Dendritic cell treated with granulocyte-macrophage colony-stimulating factor and Interleukin-4, amounts not matched to agents 40 ng/mL and 50 ng/mL, for 4 days (primary cell): ENCODE results near the gene SHC1.

ENCODE experiments used
- H3K27ac Mint-ChIP-seq: one replicate; pipeline ENCODE4 v1.8.0; 2022; ENCODE audit warnings: mild to moderate bottlenecking, mixed read lengths
- H3K27me3 Mint-ChIP-seq: one replicate; pipeline ENCODE4 v1.8.0; 2022; ENCODE audit warnings: mild to moderate bottlenecking, mixed read lengths
- H3K36me3 Mint-ChIP-seq: one replicate; pipeline ENCODE4 v1.8.0; 2022; ENCODE audit warnings: low read depth, mixed read lengths
- H3K4me1 Mint-ChIP-seq: one replicate; pipeline ENCODE4 v1.8.0; 2022; ENCODE audit warnings: low read depth, mixed read lengths
- H3K4me3 Mint-ChIP-seq: one replicate; pipeline ENCODE4 v1.8.0; 2022; ENCODE audit warnings: mild to moderate bottlenecking, moderate library complexity, mixed read lengths
- H3K9me3 Mint-ChIP-seq: one replicate; pipeline ENCODE4 v1.8.0; 2022; ENCODE audit warnings: mixed read lengths
- intact Hi-C: fragments of 100-400 bp; cut with micrococcal nuclease; formaldehyde crosslinking; loops from one replicate; pipeline ENCODE4 v1.15.0; 2022

Gene SHC1

DNA sequence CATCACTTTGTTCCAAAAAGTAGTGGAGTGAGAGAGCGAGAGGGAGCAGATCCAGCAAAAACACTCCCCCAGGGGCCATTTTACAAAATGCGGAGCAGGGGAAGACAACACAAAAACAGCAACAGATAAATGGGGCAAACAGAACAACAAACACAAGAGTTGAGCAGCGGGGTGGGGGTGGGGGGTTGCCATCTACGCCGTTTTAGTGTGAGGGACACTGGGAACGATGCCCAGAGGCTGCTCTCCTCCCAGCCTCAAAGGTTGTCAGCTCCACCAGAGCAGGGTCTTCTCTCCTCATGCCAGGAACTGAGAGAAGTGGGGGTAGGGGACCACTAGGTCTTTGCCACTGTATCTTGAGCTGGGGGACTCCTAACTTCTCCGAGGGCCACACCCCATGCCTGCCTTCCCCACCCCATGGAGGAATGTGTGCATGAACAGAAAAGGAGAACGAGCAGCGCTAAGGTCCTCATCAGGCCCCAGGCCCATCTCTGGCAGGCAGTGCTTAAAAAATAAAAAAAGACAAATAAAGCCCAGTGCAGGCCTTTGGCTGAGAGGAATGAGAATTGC is 13.4 kb downstream of the SHC1 start:
- Mint-ChIP-seq H3K27ac (no peak overlapping the region), H3K9me3 (no peaks in the 10 kb centered on the region), H3K4me1 (peaks cover 81% of the 10 kb centered on the region), H3K36me3 (peaks cover 44% of the 10 kb centered on the region), H3K4me3 (no peak overlapping the region), H3K27me3 (no peaks in the 10 kb centered on the region)
- intact Hi-C loops = no loop called here

DNA sequence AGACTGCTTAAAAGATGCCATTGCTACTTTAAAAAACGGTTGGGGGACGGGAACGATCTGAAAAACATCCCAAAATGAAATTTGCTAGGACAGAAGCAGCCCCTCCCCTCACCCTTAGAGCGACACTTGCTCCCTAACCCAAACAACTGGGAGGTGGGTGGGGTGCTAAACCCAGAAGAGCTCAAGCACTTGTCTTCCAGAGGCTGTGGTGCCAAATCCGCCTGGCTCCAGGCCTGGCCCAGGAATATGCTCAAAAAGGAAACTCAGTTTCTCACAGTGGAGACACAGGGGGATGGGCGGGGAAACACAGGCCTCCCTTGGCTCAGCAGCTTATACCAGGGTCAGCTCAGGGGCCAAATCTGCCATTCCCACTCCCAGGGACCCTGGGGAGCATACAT is 14.0 kb downstream of the SHC1 start:
- peaks cover 48% of the 10 kb centered on the region for H3K36me3 Mint-ChIP-seq
- H3K9me3 Mint-ChIP-seq = no peaks in the 10 kb centered on the region
- peaks cover 86% of the 10 kb centered on the region for H3K4me1 Mint-ChIP-seq
- peak overlapping the region; percentile 92 for H3K27ac Mint-ChIP-seq
- intact Hi-C loops = no loop called here
- peak overlapping the region; percentile 96 for H3K4me3 Mint-ChIP-seq
- H3K27me3 Mint-ChIP-seq = no peaks in the 10 kb centered on the region

DNA sequence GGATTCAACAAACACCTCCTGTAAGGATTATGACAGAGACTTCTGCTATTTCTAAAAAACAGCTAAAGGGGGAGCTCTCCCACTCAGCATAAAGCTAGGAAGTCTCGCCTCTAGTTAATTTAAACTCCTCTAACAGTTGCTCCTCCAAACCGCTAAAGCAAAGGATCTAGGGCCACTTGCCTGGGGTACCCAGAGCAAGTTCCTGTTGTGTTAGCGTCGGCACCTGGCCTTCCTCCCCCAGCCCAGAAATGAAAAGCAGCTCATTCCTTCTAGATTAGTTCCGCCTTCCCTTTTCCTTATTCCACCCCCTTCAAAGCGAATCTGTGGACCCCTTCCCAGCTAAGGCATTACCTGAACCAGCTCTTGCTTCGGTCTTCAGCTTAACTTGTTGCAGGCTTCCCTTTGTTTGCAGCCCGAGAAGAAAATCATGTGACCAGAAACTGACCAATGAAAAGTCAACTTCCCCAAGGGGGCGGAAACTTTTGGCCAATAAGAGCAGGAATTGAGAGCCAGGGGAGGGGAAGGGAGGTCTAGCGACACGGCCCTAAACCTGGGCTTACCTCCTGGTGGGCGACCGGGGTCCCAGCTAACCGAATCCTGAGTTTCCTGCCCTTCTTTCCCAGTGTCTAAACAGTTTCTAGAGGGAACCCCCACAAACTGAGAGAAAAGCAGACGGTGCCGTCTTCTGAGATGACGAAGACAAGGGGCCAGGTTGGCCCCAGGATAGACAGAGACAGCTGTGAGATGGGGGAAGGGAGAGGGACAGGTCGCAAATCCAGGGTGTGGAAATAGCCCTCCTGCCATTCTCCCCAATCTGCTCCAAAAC is 14.6 kb downstream of the SHC1 start, which contains the start of gene PBXIP1:
Gene PBXIP1, minus strand, starts transcription at position 382 of the 826 bp plus-strand sequence. CDS start 2,378 bp downstream, outside the sequence.
- H3K27me3 Mint-ChIP-seq = no peaks in the 10 kb centered on the region
- peak within 1 kb of the TSS; percentile 92 for H3K27ac Mint-ChIP-seq
- H3K4me3 Mint-ChIP-seq = peak within 1 kb of the TSS; percentile 96
- H3K4me1 Mint-ChIP-seq = peaks cover 85% of the 10 kb centered on the region
- no peaks in the 10 kb centered on the region for H3K9me3 Mint-ChIP-seq
- H3K36me3 Mint-ChIP-seq = peaks cover 54% of the 10 kb centered on the region
- intact Hi-C loops = no loop called here

- peaks cover 78% of the 10 kb centered on the region for H3K4me1 Mint-ChIP-seq
- peaks cover 61% of the 10 kb centered on the region for H3K36me3 Mint-ChIP-seq
- H3K4me3 Mint-ChIP-seq = peak overlapping the region; percentile 96
- no peaks in the 10 kb centered on the region for H3K27me3 Mint-ChIP-seq
- peak overlapping the region; percentile 92 for H3K27ac Mint-ChIP-seq
- intact Hi-C loops = no loop called here
- no peaks in the 10 kb centered on the region for H3K9me3 Mint-ChIP-seq
These were observed 15.4 kb downstream of the SHC1 start for GRCh38 chr1:154955039-154955717.

DNA sequence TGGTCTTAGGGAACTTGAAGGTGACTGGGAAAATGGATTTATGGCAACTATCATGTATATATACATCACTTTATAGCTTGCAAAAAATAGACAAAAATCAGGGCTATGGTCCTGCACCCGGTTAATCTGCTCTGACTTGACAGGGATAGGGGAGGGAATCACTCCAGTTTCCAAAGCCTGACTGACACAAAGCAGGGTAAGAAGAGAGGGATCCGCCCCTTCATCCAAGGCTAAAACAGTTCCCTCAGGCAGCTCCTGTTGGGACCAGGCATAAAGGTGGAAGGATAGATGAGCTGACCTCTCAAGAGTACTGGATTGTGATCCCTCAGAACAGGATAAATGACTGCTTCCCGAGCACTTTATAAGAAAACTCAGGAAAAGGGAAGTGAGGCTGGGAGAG is 16.0 kb downstream of the SHC1 start:
- H3K4me1 Mint-ChIP-seq = peaks cover 74% of the 10 kb centered on the region
- H3K4me3 Mint-ChIP-seq = no peak overlapping the region
- peaks cover 58% of the 10 kb centered on the region for H3K36me3 Mint-ChIP-seq
- H3K9me3 Mint-ChIP-seq = no peaks in the 10 kb centered on the region
- no peak overlapping the region for H3K27ac Mint-ChIP-seq
- intact Hi-C loops = no loop called here
- H3K27me3 Mint-ChIP-seq = no peaks in the 10 kb centered on the region

GRCh38 chr1:154953611-154954038 is 16.9 kb downstream of the SHC1 start:
- intact Hi-C loops = no loop called here
- Mint-ChIP-seq H3K27ac (no peak overlapping the region), H3K27me3 (no peaks in the 10 kb centered on the region), H3K9me3 (no peaks in the 10 kb centered on the region), H3K36me3 (peaks cover 58% of the 10 kb centered on the region), H3K4me3 (no peak overlapping the region), H3K4me1 (peaks cover 68% of the 10 kb centered on the region)

GRCh38 chr1:154952664-154953063 is 17.9 kb downstream of the SHC1 start:
- Mint-ChIP-seq H3K4me3 (no peak overlapping the region), H3K27me3 (no peaks in the 10 kb centered on the region), H3K4me1 (peaks cover 63% of the 10 kb centered on the region), H3K9me3 (no peaks in the 10 kb centered on the region), H3K27ac (peak overlapping the region; percentile 72), H3K36me3 (peaks cover 61% of the 10 kb centered on the region)
- intact Hi-C loops = no loop called here

GRCh38 chr1:154951901-154952657 is 18.5 kb downstream of the SHC1 start:
- Mint-ChIP-seq H3K27ac (peak overlapping the region; percentile 72), H3K36me3 (peaks cover 67% of the 10 kb centered on the region), H3K9me3 (no peaks in the 10 kb centered on the region), H3K4me3 (no peak overlapping the region), H3K4me1 (peaks cover 59% of the 10 kb centered on the region), H3K27me3 (no peaks in the 10 kb centered on the region)
- intact Hi-C loops = no loop called here

DNA sequence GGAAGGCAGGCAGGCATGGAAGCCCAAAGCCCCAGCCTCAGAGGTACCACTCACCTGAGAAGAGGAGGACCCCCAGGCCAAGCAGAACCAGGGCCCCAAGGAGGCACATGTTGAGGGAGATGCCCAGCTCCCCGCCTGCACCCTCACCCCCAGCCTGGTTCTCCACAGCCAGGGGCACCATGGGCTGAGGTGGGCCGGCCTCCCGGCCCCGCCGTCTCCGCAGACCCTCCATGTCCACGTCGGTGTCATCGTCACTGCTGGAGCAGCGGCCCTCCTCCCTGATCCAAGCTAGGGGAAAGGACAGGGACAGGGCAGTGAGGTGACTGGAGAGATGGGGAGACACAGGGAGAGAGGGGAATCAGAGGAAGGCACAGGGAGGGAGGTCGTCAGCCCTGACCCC is 22.5 kb downstream of the SHC1 start:
- intact Hi-C loops = no loop called here
- H3K4me3 Mint-ChIP-seq = no peak overlapping the region
- H3K27me3 Mint-ChIP-seq = no peaks in the 10 kb centered on the region
- H3K9me3 Mint-ChIP-seq = no peaks in the 10 kb centered on the region
- peaks cover 52% of the 10 kb centered on the region for H3K4me1 Mint-ChIP-seq
- peak overlapping the region; percentile 23 for H3K27ac Mint-ChIP-seq
- H3K36me3 Mint-ChIP-seq = peaks cover 84% of the 10 kb centered on the region

GRCh38 chr1:154945962-154946850 is 24.3 kb downstream of the SHC1 start:
- peaks cover 52% of the 10 kb centered on the region for H3K4me1 Mint-ChIP-seq
- H3K27me3 Mint-ChIP-seq = no peaks in the 10 kb centered on the region
- H3K9me3 Mint-ChIP-seq = no peaks in the 10 kb centered on the region
- H3K4me3 Mint-ChIP-seq = no peak overlapping the region
- peaks cover 66% of the 10 kb centered on the region for H3K36me3 Mint-ChIP-seq
- intact Hi-C loops = no loop called here
- peak overlapping the region; percentile 47 for H3K27ac Mint-ChIP-seq

GRCh38 chr1:154945160-154945961 is 25.2 kb downstream of the SHC1 start:
- peaks cover 60% of the 10 kb centered on the region for H3K4me1 Mint-ChIP-seq

DNA sequence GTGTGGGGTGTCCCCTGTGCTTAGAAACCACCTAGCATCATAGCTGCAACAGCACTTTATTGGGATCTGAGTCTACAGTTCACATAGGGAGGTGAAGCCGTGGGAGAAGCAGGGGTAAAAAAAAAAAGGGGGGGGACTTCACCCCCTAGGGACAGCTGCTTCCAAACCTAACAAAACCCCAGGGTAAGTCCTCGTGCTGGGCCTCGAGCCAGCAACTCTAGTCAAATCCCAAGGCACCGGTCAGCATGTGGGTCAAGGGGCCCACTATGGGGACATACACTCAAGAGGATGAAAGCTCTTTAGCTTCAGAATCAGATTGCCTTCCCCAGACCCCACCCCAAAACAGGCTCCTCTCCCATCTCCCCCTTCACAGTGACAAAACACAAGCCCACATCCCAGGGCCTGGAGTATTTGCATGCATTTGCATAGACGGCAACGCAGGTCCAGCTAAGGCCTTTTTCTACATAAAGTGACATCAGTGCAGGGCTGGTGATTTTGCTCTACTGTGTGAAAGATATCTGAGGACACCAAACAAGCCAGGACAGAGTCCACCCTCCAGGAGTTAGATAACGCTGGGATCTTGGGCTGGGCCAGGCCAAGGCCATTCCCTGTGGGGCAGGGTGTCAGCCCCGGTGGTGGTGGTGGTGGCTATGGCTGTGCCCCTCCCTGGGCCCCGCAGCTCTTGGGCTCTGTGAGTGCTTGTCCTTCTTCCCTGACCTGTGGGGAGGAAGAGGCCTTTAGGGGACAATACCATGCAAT is 26.0 kb downstream of the SHC1 start:
- H3K27me3 Mint-ChIP-seq = no peaks in the 10 kb centered on the region
- intact Hi-C loops = no loop called here
- H3K9me3 Mint-ChIP-seq = no peaks in the 10 kb centered on the region
- no peak overlapping the region for H3K4me3 Mint-ChIP-seq
- peaks cover 65% of the 10 kb centered on the region for H3K4me1 Mint-ChIP-seq
- H3K27ac Mint-ChIP-seq = peak overlapping the region; percentile 83
- peaks cover 52% of the 10 kb centered on the region for H3K36me3 Mint-ChIP-seq

More at GRCh38 chr1:154945160-154945961, 25.2 kb downstream of the SHC1 start:
- Mint-ChIP-seq H3K4me3 (no peak overlapping the region), H3K9me3 (no peaks in the 10 kb centered on the region), H3K27ac (peak overlapping the region; percentile 83), H3K36me3 (peaks cover 57% of the 10 kb centered on the region), H3K27me3 (no peaks in the 10 kb centered on the region)
- intact Hi-C loops = no loop called here
